Measurements from ENCODE around the gene VWA5B1.

VWA5B1 gene

GRCh38 chr1:20334103-20334502 lies 43.4 kb downstream of the VWA5B1 start:
- in situ Hi-C loops (cut with MboI; ENCODE audit: low pct_unique_long_range_greater_than_20kb, low sequenced_read_pairs, unreplicated experiment) = no loop called here
- TF ChIP-seq CTCF (IDR thresholded peaks at IDR 0.05; ENCODE audit: extremely low read depth, insufficient read depth, missing control alignments) = no peak
- DNase-seq (ENCODE audit: low spot score) = no peak

- DNase-seq (ENCODE audit: low spot score) = no peak
- TF ChIP-seq CTCF (IDR thresholded peaks at IDR 0.05; ENCODE audit: extremely low read depth, insufficient read depth, missing control alignments) = no peak
- in situ Hi-C loops (cut with MboI; ENCODE audit: low pct_unique_long_range_greater_than_20kb, low sequenced_read_pairs, unreplicated experiment) = no loop called here
Observed at GRCh38 chr1:20336105-20336605, 45.5 kb downstream of the VWA5B1 start.

GRCh38 chr1:20337581-20337980 lies 46.9 kb downstream of the VWA5B1 start:
- TF ChIP-seq CTCF (IDR thresholded peaks at IDR 0.05; ENCODE audit: extremely low read depth, insufficient read depth, missing control alignments) = no peak
- in situ Hi-C loops (cut with MboI; ENCODE audit: low pct_unique_long_range_greater_than_20kb, low sequenced_read_pairs, unreplicated experiment) = no loop called here
- DNase-seq (ENCODE audit: low spot score) = no peak

GRCh38 chr1:20339811-20340457 lies 49.3 kb downstream of the VWA5B1 start:
- no peak for TF ChIP-seq CTCF (IDR thresholded peaks at IDR 0.05; ENCODE audit: extremely low read depth, insufficient read depth, missing control alignments)
- in situ Hi-C loops (cut with MboI; ENCODE audit: low pct_unique_long_range_greater_than_20kb, low sequenced_read_pairs, unreplicated experiment) = no loop called here
- no peak for DNase-seq (ENCODE audit: low spot score)

- in situ Hi-C loops (cut with MboI; ENCODE audit: low pct_unique_long_range_greater_than_20kb, low sequenced_read_pairs, unreplicated experiment) = no loop called here
- DNase-seq (ENCODE audit: low spot score) = no peak
- no peak for TF ChIP-seq CTCF (IDR thresholded peaks at IDR 0.05; ENCODE audit: extremely low read depth, insufficient read depth, missing control alignments)
Observed at GRCh38 chr1:20342294-20343148, 51.8 kb downstream of the VWA5B1 start.

GRCh38 chr1:20343149-20343937 lies 52.7 kb downstream of the VWA5B1 start:
- DNase-seq (ENCODE audit: low spot score) = peak; percentile 71
- in situ Hi-C loops (cut with MboI; ENCODE audit: low pct_unique_long_range_greater_than_20kb, low sequenced_read_pairs, unreplicated experiment) = no loop called here
- no peak for TF ChIP-seq CTCF (IDR thresholded peaks at IDR 0.05; ENCODE audit: extremely low read depth, insufficient read depth, missing control alignments)
